Neural progenitor cell (in vitro differentiated cells): ENCODE results near the gene CARD11.

ENCODE experiments used
- CTCF ChIP-seq: fragments of 200-600 bp; sonication (generic); IDR thresholded peaks from 2 replicates; pipeline ENCODE4 v1.5.1; 2017; ENCODE audit warnings: antibody characterized with exemption, mild to moderate bottlenecking
- EZH2 ChIP-seq: fragments of 200-600 bp; sonication (generic); IDR thresholded peaks from 2 replicates; pipeline ENCODE4 v1.6.1; 2017; ENCODE audit warnings: antibody characterized with exemption, mild to moderate bottlenecking, moderate library complexity
- EZH2phosphoT487 ChIP-seq: fragments of 200-600 bp; sonication (generic); IDR thresholded peaks from 2 replicates; pipeline ENCODE4 v1.6.1; 2017; ENCODE audit warnings: antibody characterized with exemption

- no peak for TF ChIP-seq CTCF
- TF ChIP-seq EZH2: no peak
- no peak for TF ChIP-seq EZH2phosphoT487
These were observed 147.5 kb downstream of the CARD11 start for GRCh38 chr7:2896131-2896530.
